Thoracic aorta (tissue), 2 donors: ENCODE measurements around the gene TMEM38A. TPM values are rescaled to one million over a fixed set of nuclear protein-coding genes. Genes with fewer than 3 reads are reported as not detected.

Experiments used
- ATAC-seq: fragments of 150-250 bp; one replicate; pipeline ENCODE4 v1.8.0; 2017; ENCODE audit warnings: low read depth; ENCODE audit not compliant: insufficient number of reproducible peaks, low FRiP score
- DNase-seq: peaks from one replicate; pipeline ENCODE4 v3.0.0-alpha.2; 2020; ENCODE audit warnings: low spot score
- H3K27ac ChIP-seq, 2 donors: fragments of 200-600 bp; sonication (generic); 1 replicate in 1 of 2; 2 replicates in 1 of 2; pipeline ENCODE4 v1.5.1; 2016; ENCODE audit warnings: mild to moderate bottlenecking in 2 of 2, moderate library complexity in 2 of 2
- H3K27me3 ChIP-seq: fragments of 200-600 bp; sonication (generic); replicated peaks from 2 replicates; pipeline ENCODE4 v1.6.0; 2016; ENCODE audit warnings: mild to moderate bottlenecking; ENCODE audit not compliant: insufficient read depth
- H3K36me3 ChIP-seq: fragments of 200-600 bp; sonication (generic); one replicate; pipeline ENCODE4 v1.5.1; 2016
- H3K4me1 ChIP-seq, 2 donors: fragments of 200-600 bp; sonication (generic); 1 replicate in 1 of 2; 2 replicates in 1 of 2; pipeline versions ENCODE4 v1.5.1 to v1.6.0; 2016; ENCODE audit warnings: low read depth in 2 of 2, mild to moderate bottlenecking in 1 of 2; ENCODE audit not compliant: control insufficient read depth in 1 of 2
- H3K4me3 ChIP-seq: fragments of 200-600 bp; sonication (generic); 2 replicates; pipeline ENCODE4 v1.5.1; 2016; ENCODE audit warnings: mild to moderate bottlenecking
- H3K9me3 ChIP-seq: fragments of 200-600 bp; sonication (generic); 2 replicates; pipeline ENCODE4 v1.5.1; 2016
- CTCF ChIP-seq: fragments of 200-600 bp; sonication (generic); IDR thresholded peaks from one replicate; pipeline ENCODE4 v1.5.1; 2019; ENCODE audit warnings: antibody characterized with exemption
- total RNA-seq, 2 donors: library from RNA; depleted of rRNA; stranded (reverse); fragments of >200 nt; gene quantifications; one replicate each; pipeline versions ENCODE4 v1.1.0 to v1.2.3, GENCODE V29; 2016

The TMEM38A gene
- total RNA-seq, 2 donors from 2014 or later, result 7.6 to 11.9 TPM

- TF ChIP-seq CTCF, result no peak
- no peak for DNase-seq
- H3K4me1 ChIP-seq, result no peaks in the 10 kb centered on the region
- no peaks in the 10 kb centered on the region for H3K27me3 ChIP-seq
- H3K27ac ChIP-seq, result no peak overlapping the region
- H3K36me3 ChIP-seq, result peaks cover 12% of the 10 kb centered on the region
- ATAC-seq, result no peak
- H3K9me3 ChIP-seq, result no peaks in the 10 kb centered on the region
- no peak overlapping the region for H3K4me3 ChIP-seq
These were observed 15.3 kb downstream of the TMEM38A start for GRCh38 chr19:16676101-16676798.

- Histone ChIP-seq H3K36me3 (peaks cover 19% of the 10 kb centered on the region), H3K4me3 (no peak overlapping the region), H3K27me3 (no peaks in the 10 kb centered on the region), H3K27ac (no peak overlapping the region), H3K4me1 (no peaks in the 10 kb centered on the region), H3K9me3 (no peaks in the 10 kb centered on the region)
- ATAC-seq, result no peak
- no peak for TF ChIP-seq CTCF
- DNase-seq, result no peak
These were observed 16.1 kb downstream of the TMEM38A start for GRCh38 chr19:16677055-16677454.

- Histone ChIP-seq H3K27ac (no peak overlapping the region), H3K4me1 (no peaks in the 10 kb centered on the region), H3K9me3 (no peaks in the 10 kb centered on the region), H3K4me3 (no peak overlapping the region), H3K36me3 (peaks cover 24% of the 10 kb centered on the region), H3K27me3 (no peaks in the 10 kb centered on the region)
- no peak for ATAC-seq
- no peak for TF ChIP-seq CTCF
- DNase-seq, result no peak
These were observed 17.6 kb downstream of the TMEM38A start for GRCh38 chr19:16678498-16678897.

- TF ChIP-seq CTCF, result no peak
These were observed 18.9 kb downstream of the TMEM38A start for GRCh38 chr19:16679811-16680210.

GRCh38 chr19:16682539-16682938, 21.6 kb downstream of the TMEM38A start:
- Histone ChIP-seq H3K27ac (no peak overlapping the region), H3K4me1 (peaks cover 3 to 13% of the 10 kb centered on the region in 2 donors), H3K36me3 (peaks cover 24% of the 10 kb centered on the region), H3K27me3 (no peaks in the 10 kb centered on the region), H3K9me3 (no peaks in the 10 kb centered on the region), H3K4me3 (no peak overlapping the region)
- TF ChIP-seq CTCF, result no peak
- ATAC-seq (no peak), DNase-seq (no peak)

More at GRCh38 chr19:16679811-16680210, 18.9 kb downstream of the TMEM38A start:
- no peaks in the 10 kb centered on the region for H3K27me3 ChIP-seq
- no peak overlapping the region for H3K4me3 ChIP-seq
- H3K9me3 ChIP-seq, result no peaks in the 10 kb centered on the region
- H3K4me1 ChIP-seq, result no peaks in the 10 kb centered on the region
- no peak overlapping the region for H3K27ac ChIP-seq
- ATAC-seq (no peak), DNase-seq (no peak)
- H3K36me3 ChIP-seq, result peaks cover 24% of the 10 kb centered on the region
